NCI-H1417 (cell line): ENCODE results near the gene C11orf58.

Experiments used
- DNase-seq, 3 experiments: peaks; one replicate each; lab custom pipeline; 2025; lab: John Stamatoyannopoulos, UW

Gene C11orf58

DNA sequence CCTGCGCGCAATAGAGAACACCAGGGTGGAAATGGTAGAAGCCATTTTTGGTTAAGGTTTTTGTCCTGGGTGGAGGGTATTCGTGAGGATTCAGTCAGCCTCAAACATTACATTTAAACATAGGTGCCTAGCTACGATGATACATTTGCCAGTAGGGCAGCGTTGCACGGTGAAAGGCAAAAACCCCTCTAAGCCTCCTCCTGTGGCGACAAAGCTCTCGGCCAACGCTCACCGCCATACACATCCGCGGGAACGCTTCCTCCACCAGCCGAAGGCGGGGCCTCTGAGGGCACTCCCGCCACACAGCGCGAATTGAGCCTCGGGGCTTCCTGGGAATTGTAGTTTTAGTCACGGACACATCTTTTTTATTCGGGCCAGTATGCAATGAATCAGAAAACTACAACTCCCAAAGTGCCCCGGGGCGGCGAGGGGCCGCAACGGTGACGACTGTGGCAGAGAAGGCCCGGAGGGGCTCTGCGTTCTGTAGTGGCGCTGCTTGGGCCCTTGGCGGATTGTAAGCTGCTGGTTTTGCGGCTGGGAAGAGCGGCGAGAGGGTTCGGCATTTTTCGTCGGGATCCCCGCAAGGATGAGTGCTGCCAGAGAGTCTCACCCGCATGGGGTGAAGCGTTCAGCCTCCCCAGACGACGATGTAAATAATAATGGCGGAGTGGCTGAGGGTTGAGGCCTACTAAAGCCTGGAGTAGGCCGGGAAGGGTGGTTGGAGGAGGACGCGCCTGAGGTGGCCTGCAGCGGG is at the start of gene C11orf58:
Gene C11orf58 (plus strand): TSS at position 455 of the 754 bp plus-strand sequence. CDS start 132 bp downstream, at position 587.
- DNase-seq: peak; percentile 99

DNA sequence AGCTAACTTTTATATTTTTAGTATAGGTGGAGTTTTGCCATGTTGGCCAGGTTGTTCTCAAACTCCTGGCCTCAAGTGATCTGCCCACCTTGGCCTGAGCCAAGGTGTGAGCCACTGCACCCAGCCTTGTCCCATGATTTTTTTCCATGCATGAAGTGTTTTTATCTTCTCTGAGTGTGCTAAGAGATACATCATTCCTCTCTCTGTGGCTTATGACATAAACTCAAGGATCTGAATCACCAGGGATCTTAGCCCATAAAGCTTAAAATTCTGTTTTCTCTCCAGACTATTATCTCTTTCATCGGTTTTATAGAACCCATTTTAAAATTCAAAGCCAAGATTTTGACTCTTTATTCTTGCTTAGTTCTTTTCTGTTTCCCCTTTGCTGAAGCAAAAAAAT is 48.4 kb upstream of the C11orf58 start:
- DNase-seq: no peak

DNA sequence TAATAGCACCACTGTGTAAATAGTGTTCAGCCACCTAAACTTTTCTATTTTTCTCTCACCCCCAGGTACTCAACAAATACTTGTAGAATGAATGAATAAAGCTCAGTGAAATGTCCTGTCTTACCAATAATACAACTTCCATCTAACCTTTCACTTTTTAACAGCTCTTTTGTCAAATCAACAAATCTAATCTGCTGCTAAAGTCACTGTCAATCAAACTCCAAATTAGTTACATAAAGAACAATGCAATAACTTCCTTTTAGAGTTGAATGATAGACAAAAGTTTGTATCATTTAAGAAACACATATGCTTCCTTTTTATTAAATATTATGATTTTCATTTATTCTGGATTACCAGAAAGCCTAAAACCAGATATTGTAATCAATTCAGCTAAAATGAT is 34.7 kb upstream of the C11orf58 start:
- DNase-seq: no peak

DNA sequence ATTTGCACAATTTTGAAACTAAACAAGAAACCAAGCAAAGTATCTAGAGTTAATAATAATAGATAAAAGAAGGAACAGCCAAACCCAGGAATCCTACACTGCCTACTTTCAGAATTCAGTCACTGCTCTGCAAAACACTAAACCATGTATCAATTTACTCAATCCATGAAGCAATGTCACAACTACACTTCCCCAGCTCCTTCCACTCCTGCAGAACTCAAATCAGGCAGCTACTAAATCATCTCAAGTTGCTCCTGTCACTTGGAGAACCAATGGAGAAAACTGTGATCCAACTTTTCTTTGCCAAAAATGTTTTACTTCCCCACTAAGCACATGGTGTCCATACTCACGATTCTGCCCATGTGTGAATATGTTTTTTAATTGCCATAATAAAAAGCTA is 24.9 kb upstream of the C11orf58 start:
- peak in 1 of 3 experiments; percentile 4 for DNase-seq

DNA sequence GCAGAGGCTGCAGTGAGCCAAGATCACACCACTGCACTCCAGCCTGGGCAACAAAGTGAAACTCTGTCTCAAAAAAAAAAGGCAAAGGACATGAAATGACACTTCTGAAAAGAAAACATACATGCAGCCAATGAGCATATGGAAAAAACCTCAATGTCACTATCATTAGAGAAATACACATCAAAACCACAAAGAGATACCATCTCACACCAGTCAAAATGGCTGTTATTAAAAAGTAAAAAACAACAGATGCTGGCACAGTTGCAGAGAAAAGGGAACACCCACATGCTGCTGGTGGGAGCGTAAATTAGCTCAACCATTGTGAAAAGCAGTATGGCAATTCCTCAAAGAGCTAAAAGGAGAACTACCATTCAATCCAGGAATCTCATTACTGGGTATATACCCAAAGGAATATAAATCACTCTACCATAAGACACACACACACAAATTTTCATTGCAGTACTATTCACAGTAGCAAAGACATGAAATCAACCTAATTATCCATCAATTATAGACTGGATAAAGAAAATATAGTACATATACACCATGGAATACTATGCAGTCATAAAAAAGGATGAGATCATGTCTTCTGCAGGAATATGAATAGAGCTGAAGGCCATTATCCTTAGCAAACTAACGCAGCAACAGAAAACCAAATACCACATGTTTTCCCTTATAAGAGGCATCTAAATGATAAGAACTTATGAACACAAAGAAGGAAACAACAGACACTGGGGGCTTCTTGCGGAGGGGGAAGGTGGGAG is 15.7 kb upstream of the C11orf58 start:
- no peak for DNase-seq

DNA sequence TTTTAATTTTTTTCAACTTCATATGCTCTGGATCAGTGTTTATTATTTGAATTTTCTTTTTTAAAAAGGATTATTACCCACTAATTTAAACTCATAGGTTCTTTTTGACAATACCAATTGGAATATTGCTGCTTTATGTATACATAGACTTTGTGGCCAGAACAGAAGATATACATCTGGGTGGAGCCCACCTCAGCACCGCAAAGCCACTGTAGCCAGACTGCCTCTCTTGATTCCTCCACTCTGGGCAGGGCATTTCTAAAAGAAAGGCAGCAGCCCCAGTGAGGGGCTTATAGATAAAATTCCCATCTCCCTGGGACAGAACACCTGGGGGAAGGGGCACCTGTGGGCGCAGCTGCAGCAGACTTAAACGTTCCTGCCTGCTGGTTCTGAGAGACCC is 10.6 kb upstream of the C11orf58 start:
- DNase-seq: no peak

DNA sequence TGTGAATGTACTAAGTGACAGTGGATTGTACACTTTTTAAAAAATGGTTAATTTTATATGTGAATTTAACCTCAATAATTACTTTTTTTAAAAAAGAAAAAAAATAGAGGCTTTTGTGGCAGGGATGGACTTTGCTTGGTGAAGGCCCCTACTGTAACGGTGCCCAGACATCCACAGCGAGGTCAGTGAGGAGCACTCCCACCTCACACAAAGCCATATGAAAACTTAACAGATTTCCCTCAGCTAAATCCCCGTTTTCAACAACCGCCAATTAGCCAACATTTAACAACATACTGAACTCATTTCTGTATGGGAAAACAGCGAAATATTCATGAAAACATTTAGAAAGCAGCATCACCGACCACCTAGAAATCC is 642 bp upstream of the C11orf58 start:
- peak in 1 of 3 experiments; percentile 66 for DNase-seq

DNA sequence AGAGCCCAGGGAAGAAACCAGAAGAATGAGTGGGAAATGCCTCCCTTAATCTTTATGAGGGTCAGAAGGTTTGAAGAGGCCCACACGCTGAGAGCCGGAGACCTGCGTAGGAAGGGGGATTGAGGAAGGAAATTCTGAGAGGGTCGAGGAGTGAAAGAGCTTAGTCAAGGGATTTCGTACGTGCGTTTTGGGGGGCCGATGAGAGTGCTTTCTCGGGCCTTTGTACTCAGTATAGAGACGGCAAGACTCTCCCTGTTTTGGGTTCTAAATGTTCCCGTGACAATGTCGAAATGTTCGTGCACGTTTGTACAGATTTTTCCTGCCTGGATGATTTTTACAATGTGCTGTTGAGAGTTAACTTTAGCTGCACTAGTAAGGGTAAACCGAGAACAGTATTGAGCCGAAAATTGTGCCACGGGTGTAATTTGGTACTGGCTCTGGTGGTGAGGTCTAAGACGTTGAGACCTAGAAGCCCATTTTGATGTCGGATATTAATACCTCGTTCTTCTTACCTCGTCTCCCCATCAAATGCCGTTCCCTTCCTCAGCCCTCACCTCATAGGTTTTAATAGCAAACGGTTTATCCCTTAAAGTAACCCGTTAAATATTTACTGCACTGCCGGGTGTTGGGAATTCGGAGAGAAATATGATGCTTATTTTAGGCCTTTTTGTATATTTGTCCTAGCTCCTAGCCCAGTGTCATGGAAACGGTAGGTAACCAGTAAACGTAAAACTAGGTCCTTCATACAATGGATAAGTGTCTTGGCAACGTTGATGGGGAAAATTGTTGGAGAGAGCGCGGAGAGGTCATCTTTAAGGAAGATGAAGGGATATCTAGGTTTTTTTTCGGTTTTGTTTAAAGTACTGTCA is 734 bp downstream of the C11orf58 start:
- peak in 2 of 3 experiments; percentile 66 to 75 for DNase-seq

DNA sequence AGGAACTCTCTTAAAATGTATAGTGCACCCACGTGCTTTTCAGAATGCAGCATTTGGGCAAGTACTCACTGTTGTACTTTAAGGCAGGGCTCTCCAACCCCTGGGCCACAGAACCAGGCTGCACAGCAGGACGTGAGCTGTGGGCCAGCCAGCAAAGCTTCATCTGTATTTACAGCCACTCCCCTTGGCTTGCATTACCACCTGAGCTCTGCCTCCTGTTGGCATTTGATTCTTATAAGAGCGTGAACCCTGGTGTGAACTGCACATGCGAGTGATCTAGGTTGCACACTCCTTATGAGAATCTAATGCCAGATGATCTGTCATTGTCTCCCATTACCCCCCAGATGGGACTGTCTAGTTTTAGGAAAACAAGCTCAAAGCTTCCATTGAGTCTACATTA is 3.0 kb downstream of the C11orf58 start:
- no peak for DNase-seq

DNA sequence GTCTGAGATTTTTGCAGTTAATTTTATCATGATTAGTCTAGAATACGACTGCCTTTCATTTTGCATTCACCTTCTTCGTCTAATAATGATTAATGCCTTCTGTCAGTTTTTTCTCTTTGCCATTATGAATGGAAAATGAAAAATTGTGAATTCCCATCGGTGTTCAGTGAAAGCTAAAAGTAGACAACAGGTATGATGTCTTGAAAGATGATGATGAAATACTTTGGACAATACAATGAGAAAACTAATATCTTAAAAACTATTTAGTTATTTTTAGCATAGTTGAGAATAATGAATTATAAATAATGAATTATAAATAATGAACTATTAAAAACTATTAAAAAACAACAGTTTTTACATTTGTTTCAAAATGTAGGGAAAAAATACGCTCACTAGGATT is 5.0 kb downstream of the C11orf58 start:
- no peak for DNase-seq

DNA sequence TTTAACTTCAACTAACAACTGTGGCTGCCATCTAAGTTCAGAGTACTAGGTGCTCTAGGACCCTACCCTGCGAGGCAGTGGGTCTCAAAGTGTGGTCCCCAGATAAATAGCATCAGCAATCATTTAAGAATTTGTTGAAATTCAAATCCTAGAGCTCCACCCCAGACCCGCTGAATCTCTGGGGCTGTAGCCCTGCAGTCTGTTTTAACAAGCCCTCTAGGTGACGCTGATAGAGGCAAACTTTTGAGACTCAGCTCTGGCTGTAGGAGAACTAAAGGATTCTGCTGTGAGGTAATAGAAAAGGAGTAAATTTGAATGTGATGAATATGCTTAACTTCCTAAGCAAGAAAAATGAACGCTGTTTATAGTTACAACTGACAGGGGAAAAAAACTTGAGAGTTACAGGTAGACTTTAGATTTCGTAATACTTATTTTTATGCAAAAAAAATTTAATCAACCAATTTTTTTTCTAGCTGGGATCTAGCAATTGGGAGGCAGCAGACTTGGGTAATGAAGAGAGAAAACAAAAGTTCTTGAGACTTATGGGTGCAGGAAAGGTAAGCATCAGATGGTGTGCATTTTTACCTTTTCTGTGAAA is 5.8 kb downstream of the C11orf58 start:
- DNase-seq: no peak

DNA sequence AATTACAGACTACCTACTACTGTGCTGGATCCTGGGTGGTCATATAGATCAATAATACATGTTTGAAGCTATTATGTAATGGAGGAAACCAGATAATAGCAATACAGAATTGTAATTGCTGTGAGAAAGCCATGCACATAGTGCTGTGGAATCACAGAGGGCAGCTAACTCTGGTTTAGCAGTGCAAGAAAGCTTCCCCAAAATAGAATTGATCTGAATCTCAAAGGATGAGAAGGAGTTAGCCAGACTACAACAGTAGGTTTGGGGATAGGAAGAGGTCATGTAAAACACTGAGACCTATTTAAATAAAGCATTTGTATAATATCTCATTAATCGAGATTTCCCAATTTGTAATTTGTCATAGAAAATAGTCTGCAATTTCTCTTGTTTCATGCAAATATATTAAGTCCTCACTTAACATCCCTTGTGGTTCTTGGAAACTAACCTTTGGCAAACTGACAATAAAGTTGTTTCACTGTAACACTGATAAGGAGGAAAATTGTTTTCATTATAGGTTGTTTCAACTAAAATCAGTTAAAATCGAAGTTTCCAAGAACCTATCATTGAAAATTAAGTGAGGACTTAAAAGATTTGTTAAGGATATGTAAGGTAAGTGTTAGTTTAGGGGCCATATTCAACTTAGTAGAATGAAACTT is 7.6 kb downstream of the C11orf58 start:
- no peak for DNase-seq

DNA sequence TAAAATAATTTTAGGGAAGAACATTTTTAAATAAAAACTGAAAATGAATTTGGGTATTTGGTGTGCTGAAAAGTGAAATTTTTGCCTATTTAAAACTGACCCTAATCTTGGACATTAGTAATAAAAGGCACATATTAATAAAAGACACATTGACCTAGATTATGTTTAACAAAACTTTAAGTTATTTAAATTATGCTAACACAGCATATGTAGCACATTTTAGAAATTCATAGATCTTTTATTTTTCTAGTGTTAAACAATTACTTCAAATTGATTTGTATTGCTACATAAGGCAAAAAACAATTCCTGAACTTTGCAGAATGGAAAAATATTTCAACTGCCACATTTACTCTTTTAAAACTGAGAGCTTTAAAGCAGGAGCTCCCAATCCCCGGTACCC is 10.6 kb downstream of the C11orf58 start:
- no peak for DNase-seq

DNA sequence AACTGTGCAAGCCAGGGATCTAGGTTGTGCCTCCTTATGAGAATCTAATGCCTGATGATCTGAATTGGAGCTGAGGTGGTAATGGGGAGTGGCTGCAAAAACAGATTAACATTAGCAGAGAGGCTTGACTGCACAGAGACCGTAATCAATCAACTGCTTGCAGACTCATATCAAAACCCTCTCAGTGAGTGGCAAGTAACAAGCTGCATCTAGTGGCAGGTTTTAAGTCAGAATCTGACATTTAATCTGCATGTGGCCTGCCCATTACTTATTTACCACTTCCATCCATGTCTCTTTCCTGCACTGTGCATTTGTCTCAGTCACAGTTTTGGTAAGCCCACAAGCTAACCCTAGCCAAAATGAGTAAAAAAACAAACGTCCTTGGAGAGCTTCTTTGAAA is 11.2 kb downstream of the C11orf58 start:
- no peak for DNase-seq

DNA sequence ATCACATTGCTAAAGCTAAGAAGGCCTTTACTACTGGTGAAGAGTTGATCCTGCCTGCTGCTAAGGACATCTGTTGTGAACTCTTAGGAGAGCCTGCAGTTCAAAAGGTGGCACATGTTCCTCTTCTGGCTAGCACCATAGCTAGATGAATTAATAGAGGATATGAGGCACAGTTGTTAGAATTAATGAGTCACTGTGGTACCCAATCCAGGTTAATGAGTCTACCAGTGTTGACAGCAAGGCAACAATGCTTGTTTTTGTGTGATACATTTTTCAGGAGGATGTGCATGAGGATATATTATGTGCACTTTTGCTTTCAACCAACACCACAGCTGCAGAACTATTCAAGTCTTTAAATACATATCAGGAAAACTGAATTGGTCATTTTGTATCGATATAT is 12.0 kb downstream of the C11orf58 start:
- DNase-seq: no peak

DNA sequence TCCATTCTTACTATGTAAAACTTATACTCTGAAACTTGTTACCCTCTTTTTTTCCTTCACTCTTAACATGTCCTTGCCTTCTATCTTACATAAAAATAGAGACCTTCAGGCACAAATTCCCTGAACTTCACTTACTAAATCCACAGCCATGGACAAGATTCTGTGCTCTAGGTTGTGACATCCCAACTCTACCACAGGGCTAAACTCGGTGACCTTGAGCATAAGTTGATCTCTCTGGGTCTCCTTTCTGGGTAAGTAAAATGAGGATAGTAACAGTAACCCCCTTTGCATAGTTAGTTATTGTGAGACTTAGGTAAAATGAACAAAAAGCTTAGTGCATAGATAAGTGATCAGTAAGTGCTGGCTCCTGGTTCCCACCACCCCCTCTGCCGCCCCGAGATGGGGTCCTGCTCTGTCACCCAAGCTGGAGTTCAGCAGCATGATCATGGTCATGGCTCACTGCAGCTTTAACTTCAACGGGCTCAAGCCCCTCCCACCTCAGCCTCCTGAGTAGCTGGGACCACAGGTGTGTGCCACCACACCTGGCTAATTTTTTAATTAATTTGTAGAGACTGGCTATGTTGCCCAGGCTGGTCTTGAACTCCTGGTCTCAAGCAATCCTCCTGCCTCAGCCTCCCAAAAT is 20.1 kb downstream of the C11orf58 start:
- no peak for DNase-seq

DNA sequence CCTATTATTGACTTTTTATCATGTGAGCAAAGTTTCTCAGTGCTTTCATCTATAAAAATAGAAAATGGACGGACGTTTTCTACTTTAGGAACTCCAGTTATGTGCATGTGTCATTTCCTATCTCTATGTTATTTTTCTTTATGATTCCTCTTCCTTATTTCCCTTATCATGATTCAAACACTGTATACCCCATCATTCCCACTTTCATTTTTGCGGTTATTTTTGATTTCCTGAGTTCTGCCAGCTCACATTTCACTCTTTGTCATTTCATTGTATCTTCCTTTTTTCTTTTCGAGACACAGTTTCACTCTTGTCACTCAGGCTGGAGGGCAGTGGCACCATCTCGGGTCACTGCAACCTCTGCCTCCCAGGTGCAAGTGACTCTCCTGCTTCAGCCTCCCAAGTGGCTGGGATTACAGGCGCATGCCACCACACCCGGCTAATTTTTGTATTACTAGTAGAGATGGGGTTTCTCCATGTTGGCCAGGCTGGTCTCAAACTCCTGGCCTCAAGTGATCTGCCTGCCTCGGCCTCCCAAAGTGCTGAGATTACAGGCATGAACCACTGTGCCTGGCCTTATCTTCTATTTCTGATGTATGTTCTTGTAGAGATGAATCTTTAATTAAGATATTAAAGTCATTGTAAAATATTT is 21.5 kb downstream of the C11orf58 start:
- no peak for DNase-seq

DNA sequence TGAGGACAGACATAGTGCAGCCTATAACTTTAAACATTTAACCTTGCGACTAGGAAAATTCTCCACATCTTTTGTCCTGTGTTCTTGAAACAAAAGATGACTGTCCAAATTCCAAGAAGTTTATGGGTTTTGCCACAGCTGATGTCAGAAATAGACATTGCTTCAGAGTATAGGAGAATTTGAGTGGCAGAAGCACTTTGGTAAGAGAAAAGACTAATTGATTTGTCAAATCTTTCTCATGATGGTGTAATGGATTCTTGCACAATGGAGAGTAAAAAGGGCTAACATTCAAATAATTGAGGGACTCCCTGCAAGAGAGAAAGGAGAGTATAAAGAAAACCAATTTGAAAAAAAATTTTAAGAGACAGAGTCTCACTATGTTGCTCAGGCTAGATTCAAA is 25.3 kb downstream of the C11orf58 start:
- DNase-seq: no peak

DNA sequence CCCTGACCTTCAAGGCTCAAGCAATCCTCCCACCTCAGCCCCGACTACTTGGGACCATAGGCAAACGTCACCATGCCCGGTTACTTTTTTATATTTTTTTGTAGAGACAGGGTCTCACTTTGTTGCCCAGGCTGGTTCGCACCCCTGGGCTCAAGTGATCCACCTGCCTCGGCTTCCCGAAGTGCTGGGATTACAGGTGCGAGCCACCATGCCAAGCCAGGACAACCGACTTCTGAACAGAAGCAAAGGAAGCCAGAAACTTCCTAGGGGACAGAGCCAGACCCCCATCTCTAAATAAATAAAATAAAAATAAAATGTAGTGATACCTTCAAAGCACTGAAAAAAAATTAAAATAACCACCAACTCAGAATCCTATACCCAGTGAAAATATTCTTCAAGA is 26.4 kb downstream of the C11orf58 start:
- DNase-seq: no peak

DNA sequence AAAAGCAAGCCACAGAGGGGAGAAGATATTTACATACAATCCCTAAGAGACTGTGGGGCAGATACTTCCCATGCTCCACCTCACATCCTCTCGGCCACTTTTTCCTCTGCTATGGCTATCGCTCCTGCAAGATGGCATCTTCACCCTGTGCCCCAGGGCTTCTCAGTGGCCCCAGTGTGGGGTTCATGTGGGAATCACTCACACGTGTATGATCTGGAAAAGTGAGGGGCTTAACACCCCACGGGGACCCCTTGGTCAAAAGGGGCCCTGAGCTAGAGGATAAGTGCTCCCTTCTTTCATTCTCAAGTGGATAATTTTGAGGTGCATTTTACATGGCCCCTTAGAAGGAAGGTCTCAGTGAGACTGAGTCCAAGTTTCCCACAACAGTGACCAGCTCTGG is 28.7 kb downstream of the C11orf58 start:
- DNase-seq: no peak

DNA sequence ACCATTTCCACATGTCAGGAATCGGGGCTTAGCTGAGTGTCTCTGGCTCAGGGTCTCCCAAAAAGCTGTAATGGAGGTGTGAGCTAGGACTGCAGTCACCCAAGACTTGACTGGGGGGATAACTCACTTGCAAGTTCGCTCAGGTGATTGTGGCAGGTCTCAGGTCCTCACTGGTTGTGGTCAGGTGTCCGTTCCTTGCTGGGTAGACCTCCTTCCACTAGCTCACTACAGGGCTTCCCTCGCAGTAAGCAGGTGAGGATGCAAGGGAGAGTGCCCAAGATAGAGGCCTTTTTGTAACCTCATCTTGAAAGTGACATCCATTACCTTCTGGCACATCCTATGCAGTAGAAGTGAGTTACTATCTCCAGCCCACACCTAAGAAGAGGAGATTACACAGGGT is 29.5 kb downstream of the C11orf58 start:
- DNase-seq: no peak
